Endodermal cell (in vitro differentiated cells): ENCODE results near the gene KCNJ10. TPM values are rescaled to one million over a fixed set of nuclear protein-coding genes. Genes with fewer than 3 reads are reported as not detected.

ENCODE experiments used
- DNase-seq: peaks from one replicate; pipeline ENCODE4 v3.0.0-alpha.2; 2017
- H3K27ac ChIP-seq: 2 replicates; pipeline ENCODE4 v1.5.1; 2013; ENCODE audit warnings: mild to moderate bottlenecking, low read depth, low read length, moderate library complexity
- H3K27me3 ChIP-seq: 2 replicates; pipeline ENCODE4 v1.6.1; 2013; ENCODE audit warnings: mild to moderate bottlenecking, low read length, moderate library complexity; ENCODE audit not compliant: insufficient read depth, control insufficient read depth, poor library complexity, severe bottlenecking
- H3K36me3 ChIP-seq: 2 replicates; pipeline ENCODE4 v1.7.0; 2013; ENCODE audit warnings: mild to moderate bottlenecking, low read length, moderate library complexity; ENCODE audit not compliant: control insufficient read depth, insufficient read depth
- H3K4me1 ChIP-seq: one replicate; pipeline ENCODE4 v1.7.0; 2013; ENCODE audit warnings: low read length; ENCODE audit not compliant: control insufficient read depth, insufficient read depth
- H3K4me3 ChIP-seq: 2 replicates; pipeline ENCODE4 v1.5.1; 2013; ENCODE audit warnings: mild to moderate bottlenecking, low read length, moderate library complexity
- H3K9ac ChIP-seq: 2 replicates; pipeline ENCODE4 v1.6.1; 2013; ENCODE audit warnings: mild to moderate bottlenecking, low read length, moderate library complexity; ENCODE audit not compliant: poor library complexity, severe bottlenecking; ENCODE audit errors: extremely low read depth
- H3K9me3 ChIP-seq: 2 replicates; pipeline ENCODE4 v1.6.1; 2013; ENCODE audit warnings: mild to moderate bottlenecking, low read length, moderate library complexity; ENCODE audit not compliant: control insufficient read depth
- H3K27ac Mint-ChIP-seq: 2 replicates; pipeline ENCODE4 v1.8.0; 2020; ENCODE audit warnings: mixed read lengths
- H3K27me3 Mint-ChIP-seq: 2 replicates; pipeline ENCODE4 v1.8.0; 2021; ENCODE audit warnings: mild to moderate bottlenecking, mixed read lengths; ENCODE audit not compliant: insufficient read depth
- H3K36me3 Mint-ChIP-seq: 2 replicates; pipeline ENCODE4 v1.8.0; 2020; ENCODE audit warnings: low read depth, mixed read lengths
- H3K4me1 Mint-ChIP-seq: 2 replicates; pipeline ENCODE4 v1.8.0; 2020; ENCODE audit warnings: mixed read lengths
- H3K4me3 Mint-ChIP-seq: 2 replicates; pipeline ENCODE4 v1.8.0; 2020; ENCODE audit warnings: mild to moderate bottlenecking, moderate library complexity, mixed read lengths
- H3K9me3 Mint-ChIP-seq: 2 replicates; pipeline ENCODE4 v1.8.0; 2020; ENCODE audit warnings: mild to moderate bottlenecking, mixed read lengths
- WGBS, 2 experiments: methylation state at CpG; one replicate each; pipeline versions ENCODE4 v1.1.5 to v1.1.7; 2013; ENCODE audit warnings: missing lambda C conversion rate in 2 of 2, mixed read lengths in 1 of 2; ENCODE audit not compliant: insufficient coverage in 1 of 2, insufficient read length in 1 of 2; 5-methylcytosine and 5-hydroxymethylcytosine counted together
- total RNA-seq, 2 donors: library from RNA; stranded (reverse); fragmentation: NEBNext Ultra II Directional in 1 of 2; extraction: Animal tissue kit (Norgen Biotek cat#: 25700) in 1 of 2; gene quantifications; 2 replicates in 1 of 2; 3 replicates in 1 of 2; pipeline ENCODE4 v1.2.1, GENCODE V29; 2021
- TF ChIP-seq, protein P1 (sequence below): fragments of 200-600 bp; sonication (generic); conservative IDR thresholded peaks from 2 replicates; pipeline ENCODE4 v1.5.0; 2021; ENCODE audit warnings: antibody characterized with exemption, mild to moderate bottlenecking

Gene KCNJ10
- total RNA-seq, 2 donors from 2014 or later = 0.26 TPM; not detected in 1

DNA sequence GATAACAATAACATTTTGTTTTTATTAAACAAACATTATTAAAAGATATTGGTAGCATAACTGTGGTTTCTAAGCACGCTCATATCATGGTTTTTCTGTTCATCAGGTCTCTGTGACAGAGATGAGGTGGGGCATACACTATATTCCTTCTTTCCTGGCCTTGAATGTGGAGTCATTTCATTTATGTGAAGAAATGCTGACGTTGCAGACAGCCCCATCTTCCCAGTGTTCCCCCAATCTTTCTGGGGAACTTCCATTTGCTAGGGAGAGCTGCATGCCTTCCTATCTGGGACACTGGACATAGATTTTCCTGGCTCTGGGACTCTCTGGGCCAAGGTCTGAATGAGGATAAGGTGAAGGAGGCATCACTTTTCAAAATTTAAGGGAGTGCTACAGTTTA is 68.5 kb downstream of the KCNJ10 start:
- H3K9ac ChIP-seq = no peak overlapping the region
- H3K4me1 Mint-ChIP-seq = no peaks in the 10 kb centered on the region
- no peaks in the 10 kb centered on the region for H3K9me3 Mint-ChIP-seq
- TF ChIP-seq, protein P1, sequence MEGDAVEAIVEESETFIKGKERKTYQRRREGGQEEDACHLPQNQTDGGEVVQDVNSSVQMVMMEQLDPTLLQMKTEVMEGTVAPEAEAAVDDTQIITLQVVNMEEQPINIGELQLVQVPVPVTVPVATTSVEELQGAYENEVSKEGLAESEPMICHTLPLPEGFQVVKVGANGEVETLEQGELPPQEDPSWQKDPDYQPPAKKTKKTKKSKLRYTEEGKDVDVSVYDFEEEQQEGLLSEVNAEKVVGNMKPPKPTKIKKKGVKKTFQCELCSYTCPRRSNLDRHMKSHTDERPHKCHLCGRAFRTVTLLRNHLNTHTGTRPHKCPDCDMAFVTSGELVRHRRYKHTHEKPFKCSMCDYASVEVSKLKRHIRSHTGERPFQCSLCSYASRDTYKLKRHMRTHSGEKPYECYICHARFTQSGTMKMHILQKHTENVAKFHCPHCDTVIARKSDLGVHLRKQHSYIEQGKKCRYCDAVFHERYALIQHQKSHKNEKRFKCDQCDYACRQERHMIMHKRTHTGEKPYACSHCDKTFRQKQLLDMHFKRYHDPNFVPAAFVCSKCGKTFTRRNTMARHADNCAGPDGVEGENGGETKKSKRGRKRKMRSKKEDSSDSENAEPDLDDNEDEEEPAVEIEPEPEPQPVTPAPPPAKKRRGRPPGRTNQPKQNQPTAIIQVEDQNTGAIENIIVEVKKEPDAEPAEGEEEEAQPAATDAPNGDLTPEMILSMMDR = no peak
- H3K9me3 ChIP-seq = no peaks in the 10 kb centered on the region
- H3K4me1 ChIP-seq = no peaks in the 10 kb centered on the region
- H3K36me3 ChIP-seq = no peaks in the 10 kb centered on the region
- 67 to 83% methylated on average over 1 to 2 of the region's 2 CpGs for WGBS, 2 experiments
- H3K27me3 Mint-ChIP-seq = peaks cover 13% of the 10 kb centered on the region
- H3K4me3 ChIP-seq = no peak overlapping the region
- DNase-seq = no peak
- H3K27ac Mint-ChIP-seq = no peak overlapping the region
- H3K27me3 ChIP-seq = peaks cover 11% of the 10 kb centered on the region
- no peak overlapping the region for H3K27ac ChIP-seq
- H3K36me3 Mint-ChIP-seq = no peaks in the 10 kb centered on the region
- no peak overlapping the region for H3K4me3 Mint-ChIP-seq

DNA sequence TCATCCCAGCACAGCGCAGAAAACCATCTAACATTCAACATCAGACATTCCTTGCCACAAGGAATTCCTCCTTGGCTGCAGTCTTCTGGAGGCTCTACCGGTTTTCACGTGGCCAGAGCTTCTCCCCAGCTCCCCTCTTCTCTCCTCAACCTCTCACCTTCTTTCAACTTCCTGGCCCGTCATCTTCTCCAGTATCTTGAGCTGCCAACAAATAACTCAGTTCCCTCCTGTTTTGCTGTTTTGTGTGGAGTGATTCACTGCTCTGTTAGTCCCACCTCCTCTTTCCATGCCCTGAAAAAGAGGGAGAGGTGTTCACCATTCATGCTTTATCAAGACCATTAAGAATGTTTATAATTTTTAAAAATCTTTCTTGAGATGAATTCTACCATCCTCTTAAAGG is 70.8 kb downstream of the KCNJ10 start:
- H3K4me1 ChIP-seq = no peaks in the 10 kb centered on the region
- no peak overlapping the region for H3K4me3 ChIP-seq
- H3K27me3 Mint-ChIP-seq = peaks cover 15% of the 10 kb centered on the region
- H3K27ac ChIP-seq = no peak overlapping the region
- H3K9me3 ChIP-seq = no peaks in the 10 kb centered on the region
- peaks cover 11% of the 10 kb centered on the region for H3K27me3 ChIP-seq
- H3K4me1 Mint-ChIP-seq = no peaks in the 10 kb centered on the region
- WGBS, 2 experiments = 85 to 86% methylated on average over 4 of the region's 4 CpGs
- H3K36me3 ChIP-seq = no peaks in the 10 kb centered on the region
- H3K36me3 Mint-ChIP-seq = no peaks in the 10 kb centered on the region
- TF ChIP-seq, protein P1 = no peak
- DNase-seq = no peak
- no peak overlapping the region for H3K4me3 Mint-ChIP-seq
- H3K27ac Mint-ChIP-seq = no peak overlapping the region
- H3K9me3 Mint-ChIP-seq = no peaks in the 10 kb centered on the region
- no peak overlapping the region for H3K9ac ChIP-seq

DNA sequence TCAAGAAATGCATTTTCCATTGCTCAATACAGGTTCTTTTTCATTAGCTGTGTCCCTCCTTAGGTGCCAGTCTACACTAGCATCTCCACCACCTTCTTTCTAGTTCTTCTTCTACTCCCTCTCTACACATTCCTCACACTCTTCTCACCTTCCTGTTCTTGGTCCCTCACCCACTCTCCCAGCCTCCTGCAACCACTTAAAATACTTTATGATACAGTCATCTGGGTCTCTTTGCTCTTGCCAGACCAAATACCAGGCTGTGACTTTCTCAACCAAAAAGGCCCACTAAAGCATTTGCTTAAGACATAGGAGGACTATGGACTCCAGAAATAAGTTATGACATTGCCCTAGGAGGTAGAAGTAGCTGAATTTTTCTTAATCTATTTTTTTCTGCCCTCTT is 73.3 kb downstream of the KCNJ10 start:
- peaks cover 11% of the 10 kb centered on the region for H3K27me3 ChIP-seq
- H3K4me3 ChIP-seq = no peak overlapping the region
- H3K36me3 ChIP-seq = no peaks in the 10 kb centered on the region
- H3K4me3 Mint-ChIP-seq = no peak overlapping the region
- H3K27me3 Mint-ChIP-seq = peaks cover 15% of the 10 kb centered on the region
- H3K27ac Mint-ChIP-seq = no peak overlapping the region
- no peaks in the 10 kb centered on the region for H3K9me3 Mint-ChIP-seq
- no peaks in the 10 kb centered on the region for H3K4me1 ChIP-seq
- no peak overlapping the region for H3K9ac ChIP-seq
- H3K27ac ChIP-seq = no peak overlapping the region
- H3K9me3 ChIP-seq = no peaks in the 10 kb centered on the region
- H3K4me1 Mint-ChIP-seq = peaks cover 2% of the 10 kb centered on the region
- H3K36me3 Mint-ChIP-seq = no peaks in the 10 kb centered on the region
- no peak for DNase-seq
- TF ChIP-seq, protein P1 = no peak
